Mononuclear cell (primary cell): ENCODE results near the gene SEMA4D. TPM values are rescaled to one million over a fixed set of nuclear protein-coding genes. Genes with fewer than 3 reads are reported as not detected.

Source experiments
- H3K27me3 ChIP-seq: 2 replicates; pipeline ENCODE4 v1.6.0; 2011; ENCODE audit warnings: low read length, control low read depth; ENCODE audit not compliant: insufficient read depth
- H3K4me1 ChIP-seq: 2 replicates; pipeline ENCODE4 v1.5.1; 2011; ENCODE audit warnings: mild to moderate bottlenecking, low read length, control low read depth; ENCODE audit not compliant: insufficient read depth
- H3K4me3 ChIP-seq: 2 replicates; pipeline ENCODE4 v1.5.1; 2011; ENCODE audit warnings: mild to moderate bottlenecking, low read length, moderate library complexity
- H3K9me3 ChIP-seq: 2 replicates; pipeline ENCODE4 v1.5.1; 2011; ENCODE audit warnings: low read depth, mild to moderate bottlenecking, control low read depth, low read length
- total RNA-seq: library from RNA; depleted of rRNA; stranded (reverse); fragments of >200 nt; gene quantifications from one replicate; pipeline ENCODE4 v1.2.3, GENCODE V29; 2012

Gene SEMA4D
- total RNA-seq, 1 donor, result 126 TPM

- Histone ChIP-seq H3K27me3 (no peaks in the 10 kb centered on the region), H3K9me3 (no peaks in the 10 kb centered on the region), H3K4me3 (no peak overlapping the region), H3K4me1 (peaks cover 95% of the 10 kb centered on the region)
Observed at GRCh38 chr9:89462199-89462598, 35.7 kb downstream of the SEMA4D start.

GRCh38 chr9:89461265-89461664 lies 36.6 kb downstream of the SEMA4D start:
- Histone ChIP-seq H3K4me1 (peaks cover 95% of the 10 kb centered on the region), H3K4me3 (no peak overlapping the region), H3K27me3 (no peaks in the 10 kb centered on the region), H3K9me3 (no peaks in the 10 kb centered on the region)

GRCh38 chr9:89460551-89460950 lies 37.4 kb downstream of the SEMA4D start:
- Histone ChIP-seq H3K27me3 (no peaks in the 10 kb centered on the region), H3K4me1 (peaks cover 95% of the 10 kb centered on the region), H3K4me3 (no peak overlapping the region), H3K9me3 (no peaks in the 10 kb centered on the region)

- peaks cover 94% of the 10 kb centered on the region for H3K4me1 ChIP-seq
- H3K27me3 ChIP-seq, result no peaks in the 10 kb centered on the region
- no peaks in the 10 kb centered on the region for H3K9me3 ChIP-seq
- H3K4me3 ChIP-seq, result no peak overlapping the region
Observed at GRCh38 chr9:89458768-89459496, 39.0 kb downstream of the SEMA4D start.

GRCh38 chr9:89457376-89457855 lies 40.5 kb downstream of the SEMA4D start:
- Histone ChIP-seq H3K4me3 (no peak overlapping the region), H3K4me1 (peaks cover 89% of the 10 kb centered on the region), H3K27me3 (no peaks in the 10 kb centered on the region), H3K9me3 (no peaks in the 10 kb centered on the region)

- no peak overlapping the region for H3K4me3 ChIP-seq
- no peaks in the 10 kb centered on the region for H3K27me3 ChIP-seq
- H3K9me3 ChIP-seq, result no peaks in the 10 kb centered on the region
- H3K4me1 ChIP-seq, result peaks cover 76% of the 10 kb centered on the region
Observed at GRCh38 chr9:89455356-89455824, 42.5 kb downstream of the SEMA4D start.

GRCh38 chr9:89454498-89455355 lies 43.2 kb downstream of the SEMA4D start:
- Histone ChIP-seq H3K4me1 (peaks cover 76% of the 10 kb centered on the region), H3K27me3 (no peaks in the 10 kb centered on the region), H3K4me3 (no peak overlapping the region), H3K9me3 (no peaks in the 10 kb centered on the region)

- H3K27me3 ChIP-seq, result no peaks in the 10 kb centered on the region
- no peak overlapping the region for H3K4me3 ChIP-seq
- H3K4me1 ChIP-seq, result peaks cover 79% of the 10 kb centered on the region
- H3K9me3 ChIP-seq, result no peaks in the 10 kb centered on the region
Observed at GRCh38 chr9:89453452-89453851, 44.5 kb downstream of the SEMA4D start.

- H3K4me1 ChIP-seq, result peaks cover 80% of the 10 kb centered on the region
- no peaks in the 10 kb centered on the region for H3K9me3 ChIP-seq
- no peaks in the 10 kb centered on the region for H3K27me3 ChIP-seq
- no peak overlapping the region for H3K4me3 ChIP-seq
Observed at GRCh38 chr9:89452561-89452960, 45.4 kb downstream of the SEMA4D start.

GRCh38 chr9:89450213-89450612 lies 47.7 kb downstream of the SEMA4D start:
- Histone ChIP-seq H3K4me3 (no peak overlapping the region), H3K9me3 (no peaks in the 10 kb centered on the region), H3K4me1 (peaks cover 77% of the 10 kb centered on the region), H3K27me3 (no peaks in the 10 kb centered on the region)

- Histone ChIP-seq H3K27me3 (no peaks in the 10 kb centered on the region), H3K4me3 (no peak overlapping the region), H3K9me3 (no peaks in the 10 kb centered on the region), H3K4me1 (peaks cover 77% of the 10 kb centered on the region)
Observed at GRCh38 chr9:89449261-89449671, 48.6 kb downstream of the SEMA4D start.

- H3K27me3 ChIP-seq, result no peaks in the 10 kb centered on the region
- H3K4me3 ChIP-seq, result no peak overlapping the region
- H3K9me3 ChIP-seq, result no peaks in the 10 kb centered on the region
- H3K4me1 ChIP-seq, result peaks cover 79% of the 10 kb centered on the region
Observed at GRCh38 chr9:89448821-89449220, 49.1 kb downstream of the SEMA4D start.

- Histone ChIP-seq H3K4me3 (no peak overlapping the region), H3K4me1 (peaks cover 81% of the 10 kb centered on the region), H3K9me3 (no peaks in the 10 kb centered on the region), H3K27me3 (no peaks in the 10 kb centered on the region)
Observed at GRCh38 chr9:89448381-89448780, 49.5 kb downstream of the SEMA4D start.

GRCh38 chr9:89447416-89447815 lies 50.5 kb downstream of the SEMA4D start:
- H3K27me3 ChIP-seq, result no peaks in the 10 kb centered on the region
- peaks cover 83% of the 10 kb centered on the region for H3K4me1 ChIP-seq
- no peaks in the 10 kb centered on the region for H3K9me3 ChIP-seq
- no peak overlapping the region for H3K4me3 ChIP-seq

GRCh38 chr9:89446961-89447310 lies 51.0 kb downstream of the SEMA4D start:
- no peaks in the 10 kb centered on the region for H3K27me3 ChIP-seq
- H3K9me3 ChIP-seq, result no peaks in the 10 kb centered on the region
- H3K4me3 ChIP-seq, result no peak overlapping the region
- H3K4me1 ChIP-seq, result peaks cover 88% of the 10 kb centered on the region
